Thyroid gland (tissue), 4 donors: Measurements from ENCODE around the gene PLEKHM3. TPM values are rescaled to one million over a fixed set of nuclear protein-coding genes. Genes with fewer than 3 reads are reported as not detected.

Source experiments
- DNase-seq, 2 donors: peaks; one replicate each; pipeline ENCODE4 v3.0.0-alpha.2; 2019
- H3K27ac ChIP-seq, 3 donors: fragments of 200-600 bp; sonication (generic); 1 replicate in 2 of 3; 2 replicates in 1 of 3; pipeline ENCODE4 v1.5.1; 2016 to 2019; ENCODE audit warnings: mild to moderate bottlenecking in 1 of 3, moderate library complexity in 1 of 3
- H3K27me3 ChIP-seq: fragments of 200-600 bp; sonication (generic); one replicate; pipeline ENCODE4 v1.5.1; 2019
- H3K36me3 ChIP-seq, 2 donors: fragments of 200-600 bp; sonication (generic); one replicate each; pipeline ENCODE4 v1.5.1; 2016 to 2019
- H3K4me1 ChIP-seq, 2 donors: fragments of 200-600 bp; sonication (generic); one replicate each; pipeline ENCODE4 v1.5.1; 2017 to 2019
- H3K4me3 ChIP-seq, 3 donors: fragments of 200-600 bp; sonication (generic); replicated peaks in 1 of 3; 1 replicate in 2 of 3; 2 replicates in 1 of 3; pipeline ENCODE4 v1.5.1; 2016; ENCODE audit warnings: mild to moderate bottlenecking in 1 of 3
- H3K9me3 ChIP-seq: fragments of 200-600 bp; sonication (generic); one replicate; pipeline ENCODE4 v1.5.1; 2017
- POLR2A ChIP-seq, 2 donors: fragments of 450-650 bp; IDR thresholded peaks; one replicate each; pipeline ENCODE4 v1.6.1; 2017; ENCODE audit warnings: antibody characterized with exemption in 2 of 2, mild to moderate bottlenecking in 2 of 2, moderate library complexity in 1 of 2
- WGBS, 2 donors: methylation state at CpG; one replicate each; pipeline ENCODE4 v1.1.5; 2017; 5-methylcytosine and 5-hydroxymethylcytosine counted together
- intact Hi-C: fragments of 100-400 bp; cut with DNase I; formaldehyde crosslinking; loops from one replicate; pipeline ENCODE4 v1.15.1; 2023
- total RNA-seq, 4 donors: library from RNA; depleted of rRNA; stranded (reverse); fragments of >200 nt; gene quantifications; one replicate each; pipeline ENCODE4 v1.2.3, GENCODE V29; 2016
- TF ChIP-seq, protein P1 (sequence below), 6 experiments: fragments of 200-600 bp in 3 of 6; fragments of 450-650 bp in 3 of 6; sonication (generic) in 3 of 6; IDR thresholded peaks; one replicate each; pipeline ENCODE4 v1.5.1; 2016 to 2019; ENCODE audit warnings: antibody characterized with exemption in 6 of 6, mild to moderate bottlenecking in 2 of 6, inconsistent platforms in 1 of 6, moderate library complexity in 1 of 6

Gene PLEKHM3, protein sequence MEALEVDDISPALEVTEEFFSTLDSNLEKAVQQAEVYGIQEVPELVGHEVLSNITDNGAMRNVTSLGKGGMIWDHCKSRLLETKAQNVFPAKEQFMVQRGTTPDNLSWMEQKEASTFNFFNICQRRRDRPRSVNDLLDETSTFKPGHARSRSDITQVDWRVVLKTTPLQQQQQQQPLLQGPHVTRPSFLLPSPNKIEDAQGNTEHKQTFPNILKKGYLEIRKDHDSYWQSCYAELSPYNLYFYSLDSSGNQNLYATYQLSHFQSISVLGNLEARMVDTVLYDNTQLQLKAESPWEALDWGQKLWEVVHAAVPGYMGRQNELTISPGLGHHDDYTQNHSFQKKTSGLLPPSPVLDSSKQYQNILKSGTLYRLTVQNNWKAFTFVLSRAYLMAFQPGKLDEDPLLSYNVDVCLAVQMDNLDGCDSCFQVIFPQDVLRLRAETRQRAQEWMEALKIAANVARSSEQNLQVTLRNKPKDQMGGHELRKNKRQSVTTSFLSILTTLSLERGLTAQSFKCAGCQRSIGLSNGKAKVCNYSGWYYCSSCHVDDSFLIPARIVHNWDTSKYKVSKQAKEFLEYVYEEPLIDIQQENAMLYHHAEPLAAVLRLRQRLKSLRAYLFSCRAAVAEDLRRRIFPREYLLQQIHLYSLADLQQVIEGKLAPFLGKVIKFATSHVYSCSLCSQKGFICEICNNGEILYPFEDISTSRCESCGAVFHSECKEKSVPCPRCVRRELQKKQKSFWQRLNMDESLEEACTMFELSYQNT
- 10 to 100 TPM; 42.2 to 53.0 (median 44.5) TPM for total RNA-seq

DNA sequence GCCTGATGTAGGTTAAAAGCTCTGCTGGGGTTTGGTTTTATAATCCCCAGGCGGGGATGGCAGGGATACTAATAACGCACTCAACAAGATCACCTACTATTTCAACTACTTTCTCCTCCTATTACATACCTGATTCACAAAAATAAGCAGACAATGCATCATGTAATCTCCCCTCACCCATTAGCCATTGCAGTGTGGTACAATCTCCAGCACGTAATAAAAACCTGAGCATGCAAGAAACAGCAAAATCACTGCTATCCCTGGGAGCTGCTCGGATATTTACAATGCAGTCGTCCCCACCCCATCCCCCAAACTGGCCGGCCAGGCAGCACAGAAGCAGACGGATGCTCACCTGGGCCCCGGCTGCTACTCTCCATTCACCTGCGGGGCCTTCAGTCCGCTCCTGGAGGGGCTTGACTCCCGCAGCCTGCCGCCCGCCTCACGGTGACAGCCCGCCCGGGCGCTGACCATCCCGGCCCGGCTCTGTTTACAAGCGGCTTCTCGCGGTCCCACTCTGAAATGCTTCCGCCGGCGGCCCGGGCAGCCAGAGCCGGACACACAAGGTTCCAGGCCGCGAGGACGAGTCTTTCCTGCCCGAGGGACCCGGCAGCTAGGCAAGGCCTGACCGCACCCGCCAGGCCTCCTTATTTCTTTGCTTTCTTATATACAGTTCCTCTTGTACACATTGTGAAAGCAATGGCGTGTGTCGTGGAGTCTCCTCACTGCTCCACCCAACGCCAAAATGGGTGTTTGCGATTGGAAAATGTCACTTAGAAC, at the start of gene PLEKHM3:
TSS of gene PLEKHM3 (minus strand) at position 491 of the 777 bp plus-strand sequence. CDS start 23,888 bp downstream, outside the sequence.
- peak in 1 of 2 donors; percentile 73 for TF ChIP-seq POLR2A (IDR thresholded peaks at IDR 0.05)
- TF ChIP-seq, protein P1, sequence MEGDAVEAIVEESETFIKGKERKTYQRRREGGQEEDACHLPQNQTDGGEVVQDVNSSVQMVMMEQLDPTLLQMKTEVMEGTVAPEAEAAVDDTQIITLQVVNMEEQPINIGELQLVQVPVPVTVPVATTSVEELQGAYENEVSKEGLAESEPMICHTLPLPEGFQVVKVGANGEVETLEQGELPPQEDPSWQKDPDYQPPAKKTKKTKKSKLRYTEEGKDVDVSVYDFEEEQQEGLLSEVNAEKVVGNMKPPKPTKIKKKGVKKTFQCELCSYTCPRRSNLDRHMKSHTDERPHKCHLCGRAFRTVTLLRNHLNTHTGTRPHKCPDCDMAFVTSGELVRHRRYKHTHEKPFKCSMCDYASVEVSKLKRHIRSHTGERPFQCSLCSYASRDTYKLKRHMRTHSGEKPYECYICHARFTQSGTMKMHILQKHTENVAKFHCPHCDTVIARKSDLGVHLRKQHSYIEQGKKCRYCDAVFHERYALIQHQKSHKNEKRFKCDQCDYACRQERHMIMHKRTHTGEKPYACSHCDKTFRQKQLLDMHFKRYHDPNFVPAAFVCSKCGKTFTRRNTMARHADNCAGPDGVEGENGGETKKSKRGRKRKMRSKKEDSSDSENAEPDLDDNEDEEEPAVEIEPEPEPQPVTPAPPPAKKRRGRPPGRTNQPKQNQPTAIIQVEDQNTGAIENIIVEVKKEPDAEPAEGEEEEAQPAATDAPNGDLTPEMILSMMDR (IDR thresholded peaks at IDR 0.05), result peak in 1 of 6 experiments; percentile 25
- Histone ChIP-seq H3K9me3 (no peaks in the 10 kb centered on the region), H3K4me3 (peak within 1 kb of the TSS; percentile 90 to 97 (median 93)), H3K4me1 (peaks cover 29 to 31% of the 10 kb centered on the region in 2 donors), H3K27me3 (no peaks in the 10 kb centered on the region), H3K27ac (peak within 1 kb of the TSS; percentile 36 to 89 (median 88)), H3K36me3 (no peaks in the 10 kb centered on the region)
- WGBS, 2 donors, result 1 to 2% methylated on average over 32 to 38 of the region's 38 CpGs
- intact Hi-C loops, result loop anchor here (10.0 kb wide), 1 partner anchor 50 kb away; no protein-coding TSS in a partner anchor
- DNase-seq, result peak; percentile 82 to 83

DNA sequence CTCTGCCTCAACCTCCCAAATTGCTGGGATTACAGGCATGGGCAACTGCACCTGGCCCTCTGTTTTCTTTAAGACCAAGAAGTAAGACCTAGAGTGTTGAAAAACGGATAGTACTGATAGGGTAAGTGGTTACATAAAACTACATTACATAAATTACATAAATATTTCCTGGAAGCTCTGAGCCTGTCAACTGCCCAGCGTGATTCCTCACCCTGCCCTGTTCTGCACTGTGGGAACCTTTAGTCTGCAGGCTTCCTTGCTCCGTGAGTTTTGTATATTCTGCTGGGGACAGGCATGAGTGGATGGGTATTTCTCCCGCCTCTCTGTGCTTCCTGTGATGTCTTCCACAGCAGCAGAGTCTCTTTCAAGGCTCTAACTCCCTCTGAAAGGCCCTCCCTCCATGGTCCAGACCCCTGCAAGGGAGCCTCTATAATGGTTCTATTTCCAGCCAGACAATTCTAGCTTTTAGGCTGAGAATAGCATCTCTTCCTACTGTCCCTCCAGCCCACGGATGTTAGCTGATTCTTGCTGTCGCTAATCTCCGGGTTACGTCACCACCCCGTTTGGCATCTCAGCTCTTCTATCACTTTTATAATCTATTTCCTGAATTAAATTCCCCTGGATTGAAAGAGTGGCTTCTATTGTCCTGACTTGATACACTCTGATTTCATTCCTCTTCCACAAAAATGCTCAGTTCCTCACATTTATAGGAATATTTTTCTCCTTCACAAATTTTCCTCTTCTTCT, 49.5 kb upstream of the PLEKHM3 start:
- TF ChIP-seq, protein P1 (IDR thresholded peaks at IDR 0.05), result no peak
- no peak for TF ChIP-seq POLR2A (IDR thresholded peaks at IDR 0.05)
- no peaks in the 10 kb centered on the region for H3K36me3 ChIP-seq
- 40 to 45% methylated on average over 9 of the region's 9 CpGs for WGBS, 2 donors
- no peaks in the 10 kb centered on the region for H3K9me3 ChIP-seq
- DNase-seq, result peak; percentile 44 to 65
- H3K27ac ChIP-seq, result no peak overlapping the region
- peaks cover 0 to 4% of the 10 kb centered on the region in 2 donors for H3K4me1 ChIP-seq
- intact Hi-C loops, result loop anchor here (10.0 kb wide), 1 partner anchor 330 kb away; no protein-coding TSS in a partner anchor
- H3K4me3 ChIP-seq, result no peak overlapping the region
- H3K27me3 ChIP-seq, result no peaks in the 10 kb centered on the region

DNA sequence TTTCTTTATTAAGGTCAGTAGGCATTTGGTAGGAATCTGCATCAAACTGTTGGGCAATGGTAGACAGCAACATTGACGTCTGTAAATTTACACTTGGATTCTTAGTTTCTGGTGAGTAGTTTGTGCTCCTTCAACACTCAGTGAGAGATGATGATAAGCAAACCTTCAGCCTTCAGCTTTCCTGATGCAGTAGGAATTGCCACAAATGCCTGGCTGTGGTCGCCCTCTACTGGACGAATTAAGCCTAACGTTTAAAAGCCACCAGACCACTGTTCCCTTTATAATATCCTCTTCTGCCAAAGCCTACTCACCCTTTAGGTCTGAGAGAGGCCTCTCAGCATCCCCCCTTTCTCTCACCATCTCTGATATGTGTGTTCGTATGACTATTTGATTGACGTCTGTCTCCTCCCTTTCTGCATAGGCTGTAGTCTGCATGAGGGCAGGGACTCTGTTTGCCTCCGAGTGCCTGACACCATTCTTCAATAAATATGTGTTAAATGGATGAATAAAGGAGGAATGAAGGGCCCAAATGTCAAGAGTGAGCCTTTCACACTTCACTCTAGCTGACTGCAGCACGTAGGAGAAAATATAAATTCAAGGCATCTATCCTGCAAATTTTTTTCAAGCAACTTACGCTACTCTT, 47.0 kb upstream of the PLEKHM3 start:
- no peaks in the 10 kb centered on the region for H3K27me3 ChIP-seq
- no peaks in the 10 kb centered on the region for H3K9me3 ChIP-seq
- 24 to 27% methylated on average over 9 of the region's 9 CpGs for WGBS, 2 donors
- H3K36me3 ChIP-seq, result no peaks in the 10 kb centered on the region
- H3K27ac ChIP-seq, result no peak overlapping the region
- no peak overlapping the region for H3K4me3 ChIP-seq
- peaks cover 0 to 4% of the 10 kb centered on the region in 2 donors for H3K4me1 ChIP-seq
- TF ChIP-seq, protein P1 (IDR thresholded peaks at IDR 0.05), result peak; percentile 27 to 82 (median 76)
- no peak for TF ChIP-seq POLR2A (IDR thresholded peaks at IDR 0.05)
- peak; percentile 65 to 74 for DNase-seq
- intact Hi-C loops, result loop anchor here (10.0 kb wide), 1 partner anchor 328 kb away; no protein-coding TSS in a partner anchor

DNA sequence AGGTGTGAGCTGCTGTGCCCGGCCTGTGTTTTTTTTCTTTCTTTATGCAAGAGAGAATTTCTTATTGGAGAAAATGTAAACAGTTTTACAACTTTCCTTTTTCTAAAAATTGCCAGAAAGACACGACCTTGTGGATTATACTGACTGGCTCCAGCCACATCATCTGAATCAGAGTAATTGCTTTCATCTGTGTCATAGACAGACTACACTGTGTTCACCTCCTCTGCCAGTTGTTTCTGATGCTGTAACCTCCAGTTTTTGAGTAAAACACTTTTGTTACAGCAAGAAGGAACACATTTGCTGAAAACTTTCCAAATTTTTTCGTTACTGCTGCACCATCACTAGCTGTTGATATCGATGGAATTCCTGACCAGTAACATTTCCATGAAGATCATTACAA, 43.9 kb upstream of the PLEKHM3 start:
- no peaks in the 10 kb centered on the region for H3K9me3 ChIP-seq
- no peak overlapping the region for H3K27ac ChIP-seq
- H3K27me3 ChIP-seq, result no peaks in the 10 kb centered on the region
- intact Hi-C loops, result no loop called here
- TF ChIP-seq, protein P1 (IDR thresholded peaks at IDR 0.05), result no peak
- TF ChIP-seq POLR2A (IDR thresholded peaks at IDR 0.05), result no peak
- WGBS, 2 donors, result 79 to 81% methylated on average over 4 of the region's 4 CpGs
- DNase-seq, result no peak
- H3K4me1 ChIP-seq, result no peaks in the 10 kb centered on the region
- H3K36me3 ChIP-seq, result no peaks in the 10 kb centered on the region
- H3K4me3 ChIP-seq, result no peak overlapping the region
